HEK293 (cell line): ENCODE results near the gene DDX10.

Experiments
- CTCF ChIA-PET: fragments of 350-600 bp; formaldehyde crosslinking; extraction: SDS; loops from one replicate; lab custom pipeline; 2021; ENCODE audit warnings: antibody characterized with exemption; lab: Yijun Ruan, JAX
- POLR2A ChIA-PET: fragments of 300-600 bp; formaldehyde crosslinking; extraction: SDS; loops from one replicate; lab custom pipeline; 2020; ENCODE audit warnings: antibody characterized with exemption, inconsistent platforms; lab: Yijun Ruan, JAX
- H3K27ac ChIP-seq: fragments of 200-500 bp; sonication (Bioruptor generic); 2 replicates; pipeline ENCODE4 v1.5.1; 2014; ENCODE audit warnings: low read depth, low read length, control low read depth, inconsistent platforms; ENCODE audit errors: extremely low read depth
- H3K36me3 ChIP-seq, 2 experiments: fragments of 200-500 bp in 1 of 2; sonication (Bioruptor generic) in 1 of 2; 1 replicate in 1 of 2; 2 replicates in 1 of 2; pipeline ENCODE4 v1.5.1; 2014 to 2017; ENCODE audit warnings: inconsistent platforms in 2 of 2, low read length in 2 of 2; ENCODE audit not compliant: control insufficient read depth in 2 of 2, insufficient read depth in 1 of 2
- H3K4me1 ChIP-seq: fragments of 200-500 bp; sonication (Bioruptor generic); 2 replicates; pipeline ENCODE4 v1.5.1; 2014; ENCODE audit warnings: mild to moderate bottlenecking, low read length, inconsistent platforms; ENCODE audit not compliant: control insufficient read depth, insufficient read depth
- H3K4me3 ChIP-seq: 2 replicates; pipeline ENCODE4 v1.5.1; 2011; ENCODE audit warnings: low read depth, mild to moderate bottlenecking, control low read depth, low read length, moderate library complexity
- H3K9me3 ChIP-seq: fragments of 200-500 bp; sonication (Bioruptor generic); 2 replicates; pipeline ENCODE4 v1.5.1; 2014; ENCODE audit warnings: low read depth, low read length, inconsistent platforms; ENCODE audit not compliant: control insufficient read depth, insufficient read depth
- HOXA7 ChIP-seq: sonication (generic); formaldehyde crosslinking; IDR thresholded peaks from 2 replicates; pipeline ENCODE4 v1.8.1; 2022; ENCODE audit warnings: missing genetic modification reagents, borderline replicate concordance
- KLF8 ChIP-seq: fragments of 450-650 bp; formaldehyde crosslinking; IDR thresholded peaks from 2 replicates; pipeline ENCODE4 v1.5.1; 2016; ENCODE audit warnings: missing biosample characterization, missing genetic modification characterization
- OVOL3 ChIP-seq: fragments of 450-650 bp; formaldehyde crosslinking; IDR thresholded peaks from 2 replicates; pipeline ENCODE4 v1.5.1; 2016; ENCODE audit warnings: missing biosample characterization, missing genetic modification characterization
- SP7 ChIP-seq: fragments of 450-650 bp; formaldehyde crosslinking; IDR thresholded peaks from 2 replicates; pipeline ENCODE4 v1.5.1; 2016; ENCODE audit warnings: missing biosample characterization, missing genetic modification characterization
- TSHZ1 ChIP-seq: fragments of 450-650 bp; formaldehyde crosslinking; IDR thresholded peaks from 2 replicates; pipeline ENCODE4 v1.5.1; 2016; ENCODE audit warnings: missing biosample characterization, missing genetic modification characterization, borderline replicate concordance
- ZBTB20 ChIP-seq: fragments of 450-650 bp; formaldehyde crosslinking; IDR thresholded peaks from 2 replicates; pipeline ENCODE4 v1.5.1; 2016; ENCODE audit warnings: missing biosample characterization, missing genetic modification characterization
- ZBTB48 ChIP-seq: fragments of 450-650 bp; formaldehyde crosslinking; IDR thresholded peaks from 2 replicates; pipeline ENCODE4 v1.5.1; 2016; ENCODE audit warnings: missing biosample characterization, missing genetic modification characterization
- ZNF114 ChIP-seq: fragments of 450-650 bp; formaldehyde crosslinking; IDR thresholded peaks from 2 replicates; pipeline ENCODE4 v1.5.0; 2017; ENCODE audit warnings: missing biosample characterization, missing genetic modification characterization
- ZNF140 ChIP-seq: fragments of 450-650 bp; formaldehyde crosslinking; IDR thresholded peaks from 2 replicates; pipeline ENCODE4 v1.5.1; 2016; ENCODE audit warnings: missing biosample characterization, missing genetic modification characterization
- ZNF157 ChIP-seq: fragments of 450-650 bp; formaldehyde crosslinking; IDR thresholded peaks from 2 replicates; pipeline ENCODE4 v1.5.1; 2016; ENCODE audit warnings: missing biosample characterization, missing genetic modification characterization
- ZNF239 ChIP-seq: fragments of 450-650 bp; formaldehyde crosslinking; IDR thresholded peaks from 2 replicates; pipeline ENCODE4 v1.5.1; 2016; ENCODE audit warnings: missing biosample characterization, missing genetic modification characterization
- ZNF24 ChIP-seq: fragments of 450-650 bp; formaldehyde crosslinking; IDR thresholded peaks from 2 replicates; pipeline ENCODE4 v1.5.1; 2016; ENCODE audit warnings: missing biosample characterization, missing genetic modification characterization
- ZNF426 ChIP-seq: fragments of 450-650 bp; formaldehyde crosslinking; IDR thresholded peaks from 2 replicates; pipeline ENCODE4 v1.5.1; 2017; ENCODE audit warnings: missing biosample characterization, missing genetic modification characterization, mild to moderate bottlenecking, inconsistent platforms, moderate library complexity
- ZNF510 ChIP-seq: fragments of 450-650 bp; formaldehyde crosslinking; IDR thresholded peaks from 2 replicates; pipeline ENCODE4 v1.5.1; 2018; ENCODE audit warnings: mild to moderate bottlenecking, missing genetic modification characterization, missing biosample characterization; ENCODE audit not compliant: insufficient replicate concordance
- ZNF664 ChIP-seq: fragments of 450-650 bp; formaldehyde crosslinking; IDR thresholded peaks from 2 replicates; pipeline ENCODE4 v1.5.1; 2016; ENCODE audit warnings: missing biosample characterization, missing genetic modification characterization
- ZNF670 ChIP-seq: fragments of 450-650 bp; formaldehyde crosslinking; IDR thresholded peaks from 2 replicates; pipeline ENCODE4 v1.5.1; 2016; ENCODE audit warnings: missing biosample characterization, missing genetic modification characterization, low read depth
- ZNF707 ChIP-seq: fragments of 450-650 bp; formaldehyde crosslinking; IDR thresholded peaks from 2 replicates; pipeline ENCODE4 v1.5.1; 2016; ENCODE audit warnings: missing biosample characterization, missing genetic modification characterization
- ZNF837 ChIP-seq: fragments of 450-650 bp; formaldehyde crosslinking; IDR thresholded peaks from 2 replicates; pipeline ENCODE4 v1.5.1; 2016; ENCODE audit warnings: missing biosample characterization, missing genetic modification characterization
- ZSCAN23 ChIP-seq: fragments of 450-650 bp; formaldehyde crosslinking; IDR thresholded peaks from 2 replicates; pipeline ENCODE4 v1.5.1; 2016; ENCODE audit warnings: missing biosample characterization, missing genetic modification characterization
- ZSCAN4 ChIP-seq: fragments of 450-650 bp; formaldehyde crosslinking; IDR thresholded peaks from 2 replicates; pipeline ENCODE4 v1.5.1; 2017; ENCODE audit warnings: missing biosample characterization, missing genetic modification characterization
- TF ChIP-seq, protein P1 (sequence below): fragments of 450-650 bp; formaldehyde crosslinking; conservative IDR thresholded peaks from 2 replicates; pipeline ENCODE4 v1.5.1; 2016; ENCODE audit warnings: low read depth, missing biosample characterization, missing genetic modification characterization

The DDX10 gene

DNA sequence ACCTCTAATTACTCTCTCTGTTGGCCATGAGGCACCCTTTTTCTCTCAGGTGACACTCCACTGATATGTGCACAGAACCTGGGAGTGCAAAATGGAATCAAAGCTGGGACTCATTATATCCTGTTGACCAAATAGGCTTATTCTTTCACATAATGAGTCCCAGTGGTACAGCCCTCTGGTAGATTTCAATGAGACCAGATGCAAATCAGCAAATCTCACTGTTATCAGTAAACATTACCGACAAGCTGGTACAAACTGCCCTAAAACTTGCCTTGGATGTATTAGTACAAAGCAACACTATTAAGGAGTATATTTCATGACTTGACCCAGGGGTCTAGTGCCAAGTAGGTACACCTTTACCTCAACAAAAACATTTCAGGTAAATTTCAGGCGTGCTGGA, 128.3 kb downstream of the DDX10 start (continued):
- TF ChIP-seq ZSCAN4: no peak
- no peak for TF ChIP-seq ZNF24 (tag by site-specific recombination)

- Histone ChIP-seq H3K4me1 (no peaks in the 10 kb centered on the region), H3K4me3 (no peak overlapping the region), H3K27ac (no peak overlapping the region), H3K9me3 (no peaks in the 10 kb centered on the region), H3K36me3 (no peaks in the 10 kb centered on the region)
- POLR2A ChIA-PET: no interaction called here
- no peak for TF ChIP-seq ZBTB48
- no peak for TF ChIP-seq ZNF664 (tag by site-specific recombination)
- no peak for TF ChIP-seq ZSCAN23 (tag by site-specific recombination)
- no peak for TF ChIP-seq TSHZ1 (tag by site-specific recombination)
- TF ChIP-seq ZNF670 (tag by site-specific recombination): no peak
- CTCF ChIA-PET: no interaction called here
Measured at GRCh38 chr11:108793611-108794010, 128.7 kb downstream of the DDX10 start.

GRCh38 chr11:108796551-108796950, 131.7 kb downstream of the DDX10 start:
- CTCF ChIA-PET: no interaction called here
- H3K36me3 ChIP-seq: no peaks in the 10 kb centered on the region
- POLR2A ChIA-PET: no interaction called here
- no peak overlapping the region for H3K4me3 ChIP-seq
- H3K27ac ChIP-seq: no peak overlapping the region
- TF ChIP-seq ZBTB20 (no peak), ZNF140 (tag by site-specific recombination) (no peak), ZNF837 (tag by site-specific recombination) (no peak), OVOL3 (tag by site-specific recombination) (no peak), ZNF239 (no peak), HOXA7 (CRISPR knock-in tag) (no peak), SP7 (tag by site-specific recombination) (no peak), KLF8 (tag by site-specific recombination) (no peak), ZNF157 (tag by site-specific recombination) (no peak), ZNF114 (no peak), ZNF426 (no peak), ZNF707 (tag by site-specific recombination) (no peak), ZNF510 (tag by site-specific recombination) (no peak)
- TF ChIP-seq, protein P1, sequence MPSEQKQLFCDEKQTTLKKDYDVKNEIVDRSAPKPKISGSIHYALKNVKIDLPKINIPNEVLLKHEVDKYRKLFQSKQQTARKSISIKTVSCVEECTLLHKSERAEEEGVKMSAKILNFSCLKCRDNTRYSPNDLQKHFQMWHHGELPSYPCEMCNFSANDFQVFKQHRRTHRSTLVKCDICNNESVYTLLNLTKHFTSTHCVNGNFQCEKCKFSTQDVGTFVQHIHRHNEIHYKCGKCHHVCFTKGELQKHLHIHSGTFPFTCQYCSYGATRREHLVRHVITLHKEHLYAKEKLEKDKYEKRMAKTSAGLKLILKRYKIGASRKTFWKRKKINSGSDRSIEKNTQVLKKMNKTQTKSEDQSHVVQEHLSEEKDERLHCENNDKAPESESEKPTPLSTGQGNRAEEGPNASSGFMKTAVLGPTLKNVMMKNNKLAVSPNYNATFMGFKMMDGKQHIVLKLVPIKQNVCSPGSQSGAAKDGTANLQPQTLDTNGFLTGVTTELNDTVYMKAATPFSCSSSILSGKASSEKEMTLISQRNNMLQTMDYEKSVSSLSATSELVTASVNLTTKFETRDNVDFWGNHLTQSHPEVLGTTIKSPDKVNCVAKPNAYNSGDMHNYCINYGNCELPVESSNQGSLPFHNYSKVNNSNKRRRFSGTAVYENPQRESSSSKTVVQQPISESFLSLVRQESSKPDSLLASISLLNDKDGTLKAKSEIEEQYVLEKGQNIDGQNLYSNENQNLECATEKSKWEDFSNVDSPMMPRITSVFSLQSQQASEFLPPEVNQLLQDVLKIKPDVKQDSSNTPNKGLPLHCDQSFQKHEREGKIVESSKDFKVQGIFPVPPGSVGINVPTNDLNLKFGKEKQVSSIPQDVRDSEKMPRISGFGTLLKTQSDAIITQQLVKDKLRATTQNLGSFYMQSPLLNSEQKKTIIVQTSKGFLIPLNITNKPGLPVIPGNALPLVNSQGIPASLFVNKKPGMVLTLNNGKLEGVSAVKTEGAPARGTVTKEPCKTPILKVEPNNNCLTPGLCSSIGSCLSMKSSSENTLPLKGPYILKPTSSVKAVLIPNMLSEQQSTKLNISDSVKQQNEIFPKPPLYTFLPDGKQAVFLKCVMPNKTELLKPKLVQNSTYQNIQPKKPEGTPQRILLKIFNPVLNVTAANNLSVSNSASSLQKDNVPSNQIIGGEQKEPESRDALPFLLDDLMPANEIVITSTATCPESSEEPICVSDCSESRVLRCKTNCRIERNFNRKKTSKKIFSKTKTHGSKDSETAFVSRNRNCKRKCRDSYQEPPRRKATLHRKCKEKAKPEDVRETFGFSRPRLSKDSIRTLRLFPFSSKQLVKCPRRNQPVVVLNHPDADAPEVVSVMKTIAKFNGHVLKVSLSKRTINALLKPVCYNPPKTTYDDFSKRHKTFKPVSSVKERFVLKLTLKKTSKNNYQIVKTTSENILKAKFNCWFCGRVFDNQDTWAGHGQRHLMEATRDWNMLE (tag by site-specific recombination): no peak
- TF ChIP-seq, all 188 proteins: peak for 0
- no peaks in the 10 kb centered on the region for H3K9me3 ChIP-seq
- H3K4me1 ChIP-seq: no peaks in the 10 kb centered on the region
